ENCODE data around the gene DENND11. TPM values are rescaled to one million over a fixed set of nuclear protein-coding genes. Genes with fewer than 3 reads are reported as not detected.

DENND11 gene
- total RNA-seq, 6 donors from 2014 or later: 17.5 to 36.0 (median 29.1) TPM

- H3K27me3 ChIP-seq: no peaks in the 10 kb centered on the region
- no peak overlapping the region for H3K4me3 ChIP-seq
- peaks cover 0 to 8% (median 5%) of the 10 kb centered on the region in 4 donors for H3K4me1 ChIP-seq
- DNase-seq: no peak
- no peak for ATAC-seq (ENCODE audit: low FRiP score in 2 of 2)
- 93 to 94% methylated on average over 14 to 18 of the region's 18 CpGs for WGBS, 2 donors
- no peak overlapping the region for H3K27ac ChIP-seq
- no peak for TF ChIP-seq POLR2A (IDR thresholded peaks at IDR 0.05)
- TF ChIP-seq POLR2AphosphoS5 (IDR thresholded peaks at IDR 0.05): no peak
- no peak for TF ChIP-seq CTCF (IDR thresholded peaks at IDR 0.05)
- TF ChIP-seq EP300 (IDR thresholded peaks at IDR 0.05): no peak
- H3K36me3 ChIP-seq: peaks cover 0 to 56% (median 18%) of the 10 kb centered on the region in 4 donors
- no peaks in the 10 kb centered on the region for H3K9me3 ChIP-seq
These were observed 36.5 kb downstream of the DENND11 start for GRCh38 chr7:141665208-141666035.

- Histone ChIP-seq H3K4me1 (peaks cover 0 to 8% (median 5%) of the 10 kb centered on the region in 4 donors), H3K4me3 (no peak overlapping the region), H3K9me3 (no peaks in the 10 kb centered on the region), H3K36me3 (peaks cover 0 to 63% (median 22%) of the 10 kb centered on the region in 4 donors), H3K27ac (no peak overlapping the region), H3K27me3 (no peaks in the 10 kb centered on the region)
- no peak for ATAC-seq (ENCODE audit: low FRiP score in 2 of 2)
- no peak for DNase-seq
- TF ChIP-seq CTCF (IDR thresholded peaks at IDR 0.05): no peak
- TF ChIP-seq POLR2AphosphoS5 (IDR thresholded peaks at IDR 0.05): no peak
- TF ChIP-seq POLR2A (IDR thresholded peaks at IDR 0.05): no peak
- 97% methylated on average over 6 of the region's 6 CpGs for WGBS, 2 donors
These were observed 37.5 kb downstream of the DENND11 start for GRCh38 chr7:141664450-141664849.

GRCh38 chr7:141663081-141663849 lies 38.7 kb downstream of the DENND11 start:
- 54 to 59% methylated on average over 6 of the region's 6 CpGs for WGBS, 2 donors
- peak overlapping the region; percentile 15 to 73 (median 55) for H3K27ac ChIP-seq
- peaks cover 0 to 68% (median 23%) of the 10 kb centered on the region in 4 donors for H3K36me3 ChIP-seq
- ATAC-seq (ENCODE audit: low FRiP score in 2 of 2) (peak in 1 of 2 donors; percentile 23), DNase-seq (no peak)
- H3K4me3 ChIP-seq: no peak overlapping the region
- TF ChIP-seq POLR2A (IDR thresholded peaks at IDR 0.05) (no peak), EP300 (IDR thresholded peaks at IDR 0.05) (no peak), CTCF (IDR thresholded peaks at IDR 0.05) (no peak), POLR2AphosphoS5 (IDR thresholded peaks at IDR 0.05) (no peak)
- H3K4me1 ChIP-seq: peaks cover 0 to 8% (median 5%) of the 10 kb centered on the region in 4 donors
- H3K27me3 ChIP-seq: no peaks in the 10 kb centered on the region
- no peaks in the 10 kb centered on the region for H3K9me3 ChIP-seq

GRCh38 chr7:141660259-141660658 lies 41.7 kb downstream of the DENND11 start:
- peak; percentile 9 to 78 for ATAC-seq (ENCODE audit: low FRiP score in 2 of 2)
- Histone ChIP-seq H3K27ac (peak overlapping the region in 2 of 4 donors; percentile 30 to 58), H3K27me3 (no peaks in the 10 kb centered on the region), H3K4me1 (peaks cover 0 to 8% (median 5%) of the 10 kb centered on the region in 4 donors), H3K36me3 (peaks cover 0 to 65% (median 20%) of the 10 kb centered on the region in 4 donors), H3K4me3 (no peak overlapping the region), H3K9me3 (no peaks in the 10 kb centered on the region)
- 56 to 65% methylated on average over 4 of the region's 4 CpGs for WGBS, 2 donors
- TF ChIP-seq CTCF (IDR thresholded peaks at IDR 0.05) (no peak), POLR2A (IDR thresholded peaks at IDR 0.05) (no peak), POLR2AphosphoS5 (IDR thresholded peaks at IDR 0.05) (no peak), EP300 (IDR thresholded peaks at IDR 0.05) (no peak)
- DNase-seq: peak in 1 of 2 donors; percentile 49
